PC-9 (cell line): Measurements from ENCODE around the gene JPH2. TPM values are rescaled to one million over a fixed set of nuclear protein-coding genes. Genes with fewer than 3 reads are reported as not detected.

Experiments used
- BruUV-seq: library from RNA; stranded (reverse); fragments of 400-500 nt; replicated peaks from 2 replicates; lab custom pipeline; 2021; lab: Mats Ljungman, UMichigan
- CTCF ChIA-PET: fragments of 300-600 bp; sonication (Branson Sonifier 250); formaldehyde crosslinking; loops from one replicate; lab custom pipeline; 2022; ENCODE audit warnings: antibody characterized with exemption; lab: Charles Lee
- POLR2A ChIA-PET: fragments of 300-600 bp; sonication (Branson Sonifier 250); formaldehyde crosslinking; loops from one replicate; lab custom pipeline; 2022; ENCODE audit warnings: antibody characterized with exemption; ENCODE audit not compliant: unreplicated experiment; lab: Charles Lee
- DNase-seq, 2 experiments: peaks; one replicate each; pipeline versions ENCODE4 v3.0.0 to v3.0.0-alpha.2; 2015 to 2022; ENCODE audit warnings: mixed read lengths in 1 of 2
- H2AFZ ChIP-seq: fragments of 200-600 bp; sonication (generic); 2 replicates; pipeline ENCODE4 v1.8.1; 2017; ENCODE audit warnings: antibody characterized with exemption
- H3F3A ChIP-seq: fragments of 200-600 bp; sonication (generic); 2 replicates; pipeline ENCODE4 v1.8.1; 2017; ENCODE audit warnings: antibody characterized with exemption, mild to moderate bottlenecking, low read depth; ENCODE audit not compliant: insufficient read depth
- H3K27ac ChIP-seq: fragments of 200-600 bp; sonication (generic); 2 replicates; pipeline ENCODE4 v1.6.1; 2016; ENCODE audit warnings: mixed run types
- H3K27me3 ChIP-seq: fragments of 200-600 bp; sonication (generic); 2 replicates; pipeline ENCODE4 v1.6.1; 2016; ENCODE audit warnings: low read depth, mixed run types; ENCODE audit not compliant: insufficient read depth
- H3K36me3 ChIP-seq: fragments of 200-600 bp; sonication (generic); 2 replicates; pipeline ENCODE4 v1.6.1; 2016; ENCODE audit warnings: low read depth, mixed run types
- H3K4me1 ChIP-seq: fragments of 200-600 bp; sonication (generic); replicated peaks from 2 replicates; pipeline ENCODE4 v1.6.1; 2016; ENCODE audit warnings: mixed run types; ENCODE audit not compliant: insufficient read depth
- H3K4me2 ChIP-seq: fragments of 200-600 bp; sonication (generic); 2 replicates; pipeline ENCODE4 v1.6.1; 2017; ENCODE audit warnings: mixed run types
- H3K4me3 ChIP-seq: fragments of 200-600 bp; sonication (generic); 2 replicates; pipeline ENCODE4 v1.6.1; 2016; ENCODE audit warnings: mixed run types
- H3K79me2 ChIP-seq: fragments of 200-600 bp; sonication (generic); 2 replicates; pipeline ENCODE4 v1.6.1; 2017; ENCODE audit warnings: low read depth, mixed run types
- H3K9me2 ChIP-seq: fragments of 200-600 bp; sonication (generic); 2 replicates; pipeline ENCODE4 v1.8.1; 2017; ENCODE audit warnings: mild to moderate bottlenecking; ENCODE audit not compliant: insufficient read depth
- H3K9me3 ChIP-seq: fragments of 200-600 bp; sonication (generic); 2 replicates; pipeline ENCODE4 v1.8.1; 2016; ENCODE audit warnings: low read depth; ENCODE audit not compliant: insufficient read depth
- H4K20me1 ChIP-seq: fragments of 200-600 bp; sonication (generic); 2 replicates; pipeline ENCODE4 v1.8.1; 2017; ENCODE audit not compliant: insufficient read depth
- EZH2 ChIP-seq: fragments of 200-600 bp; sonication (generic); IDR thresholded peaks from 2 replicates; pipeline ENCODE4 v1.8.0; 2017; ENCODE audit warnings: antibody characterized with exemption, low read depth
- intact Hi-C: fragments of 100-400 bp; cut with micrococcal nuclease; formaldehyde crosslinking; loops from one replicate; pipeline ENCODE4 v1.10.0; 2022; ENCODE audit not compliant: unreplicated experiment
- total RNA-seq: library from RNA; stranded (reverse); gene quantifications from 2 replicates; pipeline ENCODE4 v1.2.3, GENCODE V29; 2021
- TF ChIP-seq, protein P1 (sequence below): fragments of 200-600 bp; sonication (generic); conservative IDR thresholded peaks from 2 replicates; pipeline ENCODE4 v1.6.1; 2017; ENCODE audit warnings: mixed run types, antibody characterized with exemption, mild to moderate bottlenecking, moderate library complexity

Gene JPH2
- total RNA-seq, 1 experiment from 2014 or later = 41.1 TPM

DNA sequence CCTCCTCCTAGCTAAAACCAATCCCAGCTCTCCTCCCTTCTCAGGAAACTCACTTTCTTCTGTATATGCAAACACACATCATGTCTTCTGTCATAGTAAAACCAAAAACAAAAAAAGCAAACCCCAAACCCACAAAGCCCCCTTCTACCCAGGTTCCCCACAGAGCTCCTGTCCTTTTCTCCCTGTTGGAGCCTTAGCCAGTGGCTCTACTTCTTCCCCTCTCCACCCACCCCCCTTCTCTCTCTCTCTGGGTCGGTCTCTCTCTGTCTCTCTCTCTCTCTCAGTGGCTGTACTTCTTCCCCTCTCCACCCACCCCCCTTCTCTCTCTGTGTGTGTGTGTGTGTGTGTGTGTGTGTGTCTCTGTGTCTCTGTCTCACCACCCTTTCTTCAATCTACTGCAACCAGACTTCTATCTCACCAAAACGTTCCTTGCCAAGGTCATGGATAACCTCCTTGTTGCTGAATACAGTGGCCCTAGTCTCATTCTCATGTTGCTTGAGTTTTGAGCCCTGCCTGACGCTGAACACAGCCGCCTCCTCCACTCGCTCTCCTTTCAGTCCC lies 32.3 kb upstream of the JPH2 start:
- Histone ChIP-seq H3F3A (no peaks in the 10 kb centered on the region), H3K36me3 (no peaks in the 10 kb centered on the region), H3K4me1 (no peaks in the 10 kb centered on the region), H3K4me2 (no peak overlapping the region), H3K79me2 (no peaks in the 10 kb centered on the region), H3K4me3 (no peak overlapping the region), H2AFZ (no peak overlapping the region), H3K27ac (no peak overlapping the region), H3K9me3 (no peaks in the 10 kb centered on the region), H3K9me2 (no peaks in the 10 kb centered on the region), H4K20me1 (no peaks in the 10 kb centered on the region), H3K27me3 (no peaks in the 10 kb centered on the region)
- CTCF ChIA-PET = interaction anchor here (0.6 to 2.8 kb wide), 5 partner anchors 92 to 188 kb away, joined by 3 to 28 read pairs (median 3); partner anchors contain the start of gene FITM2
- BruUV-seq = no TSS peak
- TF ChIP-seq EZH2 = no peak
- TF ChIP-seq, protein P1, sequence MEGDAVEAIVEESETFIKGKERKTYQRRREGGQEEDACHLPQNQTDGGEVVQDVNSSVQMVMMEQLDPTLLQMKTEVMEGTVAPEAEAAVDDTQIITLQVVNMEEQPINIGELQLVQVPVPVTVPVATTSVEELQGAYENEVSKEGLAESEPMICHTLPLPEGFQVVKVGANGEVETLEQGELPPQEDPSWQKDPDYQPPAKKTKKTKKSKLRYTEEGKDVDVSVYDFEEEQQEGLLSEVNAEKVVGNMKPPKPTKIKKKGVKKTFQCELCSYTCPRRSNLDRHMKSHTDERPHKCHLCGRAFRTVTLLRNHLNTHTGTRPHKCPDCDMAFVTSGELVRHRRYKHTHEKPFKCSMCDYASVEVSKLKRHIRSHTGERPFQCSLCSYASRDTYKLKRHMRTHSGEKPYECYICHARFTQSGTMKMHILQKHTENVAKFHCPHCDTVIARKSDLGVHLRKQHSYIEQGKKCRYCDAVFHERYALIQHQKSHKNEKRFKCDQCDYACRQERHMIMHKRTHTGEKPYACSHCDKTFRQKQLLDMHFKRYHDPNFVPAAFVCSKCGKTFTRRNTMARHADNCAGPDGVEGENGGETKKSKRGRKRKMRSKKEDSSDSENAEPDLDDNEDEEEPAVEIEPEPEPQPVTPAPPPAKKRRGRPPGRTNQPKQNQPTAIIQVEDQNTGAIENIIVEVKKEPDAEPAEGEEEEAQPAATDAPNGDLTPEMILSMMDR = no peak
- no peak for DNase-seq
- intact Hi-C loops = loop anchor here (5.0 kb wide), 2 partner anchors 463 to 772 kb away; no protein-coding TSS in a partner anchor
- POLR2A ChIA-PET = interaction anchor here (0.5 to 0.8 kb wide), 3 partner anchors 14 to 99 kb away, joined by 3 to 34 read pairs (median 9); no protein-coding TSS in a partner anchor

DNA sequence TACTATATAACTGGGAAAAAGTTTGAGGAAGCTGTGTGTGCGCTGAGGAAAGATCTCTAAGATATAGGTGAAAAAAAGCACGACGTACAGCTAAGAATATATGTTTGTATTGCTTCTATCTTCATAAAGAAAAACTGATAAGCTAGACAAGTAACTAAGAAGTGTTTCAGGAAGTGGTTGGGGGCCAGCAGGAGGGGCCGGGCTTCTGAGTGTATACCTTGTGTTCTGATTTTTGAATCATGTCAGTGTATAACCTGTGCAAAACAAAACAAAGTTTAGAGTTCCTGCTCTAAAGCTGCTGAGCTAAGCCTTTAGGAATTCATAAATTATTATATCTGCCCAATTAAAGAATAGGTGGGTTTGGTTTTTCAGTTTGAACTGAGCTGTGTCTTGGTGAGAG lies 31.5 kb upstream of the JPH2 start:
- Histone ChIP-seq H3K9me2 (no peaks in the 10 kb centered on the region), H3K27me3 (no peaks in the 10 kb centered on the region), H3K79me2 (no peaks in the 10 kb centered on the region), H3K27ac (no peak overlapping the region), H2AFZ (no peak overlapping the region), H3K4me2 (no peak overlapping the region), H3K4me1 (no peaks in the 10 kb centered on the region), H4K20me1 (no peaks in the 10 kb centered on the region), H3K9me3 (no peaks in the 10 kb centered on the region), H3F3A (no peaks in the 10 kb centered on the region), H3K36me3 (no peaks in the 10 kb centered on the region), H3K4me3 (no peak overlapping the region)
- BruUV-seq = no TSS peak
- TF ChIP-seq, protein P1 = no peak
- no peak for TF ChIP-seq EZH2
- ChIA-PET CTCF (interaction anchor here (0.5 to 2.8 kb wide), 7 partner anchors 85 to 436 kb away, joined by 3 to 28 read pairs (median 3); partner anchors contain the start of gene FITM2), POLR2A (interaction anchor here (0.5 to 0.8 kb wide), 3 partner anchors 13 to 99 kb away, joined by 3 to 34 read pairs (median 9); no protein-coding TSS in a partner anchor)
- intact Hi-C loops = loop anchor here (5.0 kb wide), 2 partner anchors 464 to 771 kb away; no protein-coding TSS in a partner anchor
- no peak for DNase-seq

DNA sequence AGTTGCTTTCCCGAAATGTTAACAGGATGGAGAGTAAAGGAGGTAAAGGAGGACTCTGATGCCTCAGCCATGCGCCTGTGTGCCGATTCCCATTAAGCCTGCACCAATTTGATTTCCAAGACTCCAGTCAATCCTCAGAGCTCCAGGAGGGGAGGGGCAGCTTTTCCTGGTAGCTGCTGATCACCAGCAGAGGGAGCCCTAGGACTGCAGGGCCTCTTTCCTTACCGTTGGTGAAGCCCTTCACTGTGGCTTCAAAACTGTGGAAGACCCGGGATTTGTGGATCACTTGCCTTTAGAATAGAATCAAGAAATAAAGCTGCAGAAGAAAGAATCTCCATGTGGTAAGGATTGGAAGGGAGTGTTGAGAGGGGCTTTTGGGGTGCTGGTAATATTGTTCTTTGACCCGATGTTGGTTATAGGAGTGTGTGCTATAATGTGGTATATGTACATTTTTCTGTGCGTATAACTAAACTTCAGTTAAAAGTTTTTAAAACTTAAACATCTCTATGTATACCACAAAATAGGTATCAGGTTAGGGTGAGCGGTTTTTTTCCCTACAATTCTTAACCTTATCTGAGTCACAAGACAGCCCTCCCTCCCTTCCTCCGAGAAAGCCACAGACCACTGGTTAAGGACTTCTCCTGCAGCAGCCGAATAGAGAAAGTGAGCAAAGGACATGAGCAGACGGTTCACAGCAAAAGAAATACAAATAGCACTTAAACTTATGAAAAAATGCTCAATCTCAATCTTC lies 30.5 kb upstream of the JPH2 start:
- CTCF ChIA-PET = interaction anchor here (0.6 to 2.8 kb wide), 10 partner anchors 12 to 466 kb away, joined by 3 to 28 read pairs (median 4); partner anchors contain the start of gene FITM2
- DNase-seq = peak; percentile 58 to 76
- H3K27ac ChIP-seq = no peak overlapping the region
- H3K9me2 ChIP-seq = no peaks in the 10 kb centered on the region
- H4K20me1 ChIP-seq = no peaks in the 10 kb centered on the region
- H3K27me3 ChIP-seq = no peaks in the 10 kb centered on the region
- H3F3A ChIP-seq = peaks cover 6% of the 10 kb centered on the region; the same call in 1 of the 2 replicates
- no peaks in the 10 kb centered on the region; the same call in 1 of the 2 replicates for H3K4me1 ChIP-seq
- H3K4me2 ChIP-seq = no peak overlapping the region
- BruUV-seq = no TSS peak
- POLR2A ChIA-PET = interaction anchor here (0.5 to 0.6 kb wide), 3 partner anchors 34 to 275 kb away, joined by 3 to 11 read pairs (median 5); no protein-coding TSS in a partner anchor
- peaks cover 6% of the 10 kb centered on the region; the same call in 1 of the 2 replicates for H3K79me2 ChIP-seq
- no peak overlapping the region for H3K4me3 ChIP-seq
- H2AFZ ChIP-seq = no peak overlapping the region
- intact Hi-C loops = loop anchor here (1.0 to 5.0 kb wide), 7 partner anchors 94 to 770 kb away; partner anchors contain the start of gene FITM2
- TF ChIP-seq EZH2 = no peak
- TF ChIP-seq, protein P1 = peak; percentile 98
- H3K9me3 ChIP-seq = no peaks in the 10 kb centered on the region
- no peaks in the 10 kb centered on the region for H3K36me3 ChIP-seq
